ENCODE data around the gene RAD9A. TPM values are rescaled to one million over a fixed set of nuclear protein-coding genes. Genes with fewer than 3 reads are reported as not detected.

The RAD9A gene
- total RNA-seq, 1 experiment from 2014 or later: 43.0 TPM

DNA sequence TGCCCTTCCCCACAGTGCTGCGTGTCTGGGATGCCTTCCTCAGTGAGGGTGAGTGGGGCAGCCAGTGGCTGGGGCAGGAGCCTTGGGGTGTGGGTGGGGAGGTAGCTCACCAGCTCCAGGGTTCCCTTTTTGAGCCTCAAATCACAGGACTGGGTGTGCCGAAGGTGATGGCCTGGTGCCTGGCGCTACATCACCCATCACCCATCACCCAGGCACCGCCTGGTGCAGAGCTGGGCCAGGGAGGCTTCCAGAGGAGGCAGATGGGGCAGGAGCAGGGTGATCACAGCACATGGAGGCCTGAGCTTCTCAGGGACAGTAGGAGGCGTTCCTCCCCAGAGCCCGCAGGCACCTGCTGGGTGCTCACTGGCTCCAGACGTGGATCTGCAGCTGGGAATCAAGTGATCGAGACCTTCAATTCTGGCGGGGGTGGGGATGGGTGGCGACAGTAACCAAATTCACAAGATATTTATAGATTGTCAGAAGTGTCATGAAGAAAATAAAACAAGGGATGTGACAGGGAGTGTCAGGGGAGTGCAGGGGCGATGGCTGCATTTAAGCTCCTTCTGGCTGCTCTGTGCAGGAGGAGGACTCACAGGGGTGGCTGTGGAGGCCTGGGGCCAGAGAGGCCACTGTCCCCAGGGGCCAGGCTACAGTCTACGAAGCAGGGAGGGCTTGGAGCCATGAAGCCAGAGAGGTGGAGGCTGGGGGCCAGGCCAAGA is 15.3 kb downstream of the RAD9A start:
- CTCF ChIA-PET: interaction anchor here (0.6 kb wide), 1 partner anchor 556 kb away, joined by 3 read pairs; no protein-coding TSS in a partner anchor
- BruUV-seq (replicated peaks): no TSS peak

DNA sequence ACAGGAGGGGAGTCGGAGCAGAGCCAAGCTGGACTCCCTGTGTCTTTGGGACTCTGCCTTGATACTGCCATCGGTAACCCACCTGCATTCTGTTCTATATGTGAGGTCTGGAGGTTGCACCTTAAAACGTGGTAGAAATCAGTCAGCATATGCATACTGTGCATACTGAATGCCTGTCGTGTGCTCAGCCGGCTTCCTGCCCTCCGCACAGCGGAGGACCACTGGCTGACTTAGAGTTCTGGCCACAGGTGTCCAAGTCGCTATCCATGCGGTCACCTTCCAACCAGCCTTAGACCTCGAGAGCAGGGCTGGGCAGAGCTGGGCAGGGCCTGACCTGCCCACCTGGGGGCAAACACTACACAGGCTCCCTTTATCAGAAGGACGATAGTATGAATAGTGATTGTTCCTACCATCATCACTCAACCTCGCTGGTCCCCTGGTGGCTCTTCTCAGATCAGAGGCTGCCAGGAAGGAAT is 15.9 kb downstream of the RAD9A start:
- H3K9me3 ChIP-seq (ENCODE audit: low read depth, low read length, poor library complexity, severe bottlenecking): no peaks in the 10 kb centered on the region
- no peak overlapping the region for H3K27ac ChIP-seq (ENCODE audit: low read depth, low read length, poor library complexity, severe bottlenecking)
- ChIA-PET POLR2A (ENCODE audit: low non-redundant PET) (no interaction called here), CTCF (no interaction called here)
- no peaks in the 10 kb centered on the region for H3K4me1 ChIP-seq (ENCODE audit: insufficient read depth, low read length, poor library complexity, severe bottlenecking)
- H3K36me3 ChIP-seq (ENCODE audit: insufficient read depth, low read length, poor library complexity, severe bottlenecking): no peaks in the 10 kb centered on the region
- BruUV-seq (replicated peaks): no TSS peak
- no peak overlapping the region for H3K4me3 ChIP-seq (ENCODE audit: low read depth, low read length, poor library complexity, severe bottlenecking)
- no peaks in the 10 kb centered on the region for H3K27me3 ChIP-seq (replicated peaks; ENCODE audit: insufficient read depth, low read depth, low read length, poor library complexity)
- intact Hi-C loops (cut with micrococcal nuclease; ENCODE audit: unreplicated experiment): no loop called here
- no peak for DNase-seq (ENCODE audit: low spot score)
- TF ChIP-seq, protein P1, sequence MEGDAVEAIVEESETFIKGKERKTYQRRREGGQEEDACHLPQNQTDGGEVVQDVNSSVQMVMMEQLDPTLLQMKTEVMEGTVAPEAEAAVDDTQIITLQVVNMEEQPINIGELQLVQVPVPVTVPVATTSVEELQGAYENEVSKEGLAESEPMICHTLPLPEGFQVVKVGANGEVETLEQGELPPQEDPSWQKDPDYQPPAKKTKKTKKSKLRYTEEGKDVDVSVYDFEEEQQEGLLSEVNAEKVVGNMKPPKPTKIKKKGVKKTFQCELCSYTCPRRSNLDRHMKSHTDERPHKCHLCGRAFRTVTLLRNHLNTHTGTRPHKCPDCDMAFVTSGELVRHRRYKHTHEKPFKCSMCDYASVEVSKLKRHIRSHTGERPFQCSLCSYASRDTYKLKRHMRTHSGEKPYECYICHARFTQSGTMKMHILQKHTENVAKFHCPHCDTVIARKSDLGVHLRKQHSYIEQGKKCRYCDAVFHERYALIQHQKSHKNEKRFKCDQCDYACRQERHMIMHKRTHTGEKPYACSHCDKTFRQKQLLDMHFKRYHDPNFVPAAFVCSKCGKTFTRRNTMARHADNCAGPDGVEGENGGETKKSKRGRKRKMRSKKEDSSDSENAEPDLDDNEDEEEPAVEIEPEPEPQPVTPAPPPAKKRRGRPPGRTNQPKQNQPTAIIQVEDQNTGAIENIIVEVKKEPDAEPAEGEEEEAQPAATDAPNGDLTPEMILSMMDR (conservative IDR thresholded peaks at IDR 0.05; ENCODE audit: low read depth, low read length): no peak
- TF ChIP-seq EZH2 (IDR thresholded peaks at IDR 0.05; ENCODE audit: borderline replicate concordance, low read depth, low read length, poor library complexity, severe bottlenecking): no peak

More for the DNA sequence above, 15.3 kb downstream of the RAD9A start:
- Histone ChIP-seq H3K27ac (ENCODE audit: low read depth, low read length, poor library complexity, severe bottlenecking) (no peak overlapping the region), H3K27me3 (replicated peaks; ENCODE audit: insufficient read depth, low read depth, low read length, poor library complexity) (no peaks in the 10 kb centered on the region), H3K36me3 (ENCODE audit: insufficient read depth, low read length, poor library complexity, severe bottlenecking) (no peaks in the 10 kb centered on the region), H3K9me3 (ENCODE audit: low read depth, low read length, poor library complexity, severe bottlenecking) (no peaks in the 10 kb centered on the region), H3K4me1 (ENCODE audit: insufficient read depth, low read length, poor library complexity, severe bottlenecking) (peaks cover 3% of the 10 kb centered on the region), H3K4me3 (ENCODE audit: low read depth, low read length, poor library complexity, severe bottlenecking) (no peak overlapping the region)
- intact Hi-C loops (cut with micrococcal nuclease; ENCODE audit: unreplicated experiment): no loop called here
- no peak for DNase-seq (ENCODE audit: low spot score)
- TF ChIP-seq EZH2 (IDR thresholded peaks at IDR 0.05; ENCODE audit: borderline replicate concordance, low read depth, low read length, poor library complexity, severe bottlenecking): no peak
- TF ChIP-seq, protein P1 (conservative IDR thresholded peaks at IDR 0.05; ENCODE audit: low read depth, low read length): 0 out of 2 replicates have a peak, but pooled peaks have one; percentile 26
- POLR2A ChIA-PET (ENCODE audit: low non-redundant PET): no interaction called here

DNA sequence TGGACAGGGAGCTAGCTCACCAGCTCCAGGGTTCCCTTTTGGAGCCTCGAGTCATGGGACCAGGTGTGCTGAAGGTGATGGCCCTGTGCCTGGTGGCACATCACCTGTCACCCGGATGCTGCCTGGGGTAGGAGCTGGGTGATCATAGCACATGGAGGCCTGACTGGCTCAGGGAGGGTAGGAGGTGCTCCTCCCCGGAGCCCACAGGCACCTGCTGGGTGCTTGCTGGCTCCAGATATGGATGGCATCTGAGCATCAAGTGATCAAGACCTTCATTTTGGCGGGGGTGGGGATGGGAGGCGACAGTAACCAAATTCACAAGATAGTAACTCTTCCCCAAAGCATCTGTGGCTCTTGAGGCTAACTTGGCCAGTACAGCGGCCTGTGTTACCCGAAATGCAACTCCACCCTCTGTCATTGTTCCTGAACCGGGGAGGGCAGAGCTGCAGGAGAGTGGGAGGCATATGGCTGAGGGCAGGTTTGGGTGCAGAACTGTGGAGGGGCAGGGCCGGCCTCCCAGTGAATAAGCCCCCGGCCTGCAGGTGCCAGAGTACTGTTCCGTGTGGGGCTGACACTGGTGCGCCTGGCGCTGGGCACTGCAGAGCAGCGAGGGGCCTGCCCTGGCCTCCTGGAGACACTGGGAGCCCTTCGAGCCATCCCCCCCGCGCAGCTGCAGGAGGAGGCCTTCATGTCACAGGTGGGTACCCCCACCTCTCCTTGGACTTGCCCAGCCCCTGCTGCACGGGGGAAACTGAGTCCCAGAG is 16.8 kb downstream of the RAD9A start:
- Histone ChIP-seq H3K9me3 (ENCODE audit: low read depth, low read length, poor library complexity, severe bottlenecking) (no peaks in the 10 kb centered on the region), H3K4me1 (ENCODE audit: insufficient read depth, low read length, poor library complexity, severe bottlenecking) (no peaks in the 10 kb centered on the region), H3K27ac (ENCODE audit: low read depth, low read length, poor library complexity, severe bottlenecking) (no peak overlapping the region), H3K36me3 (ENCODE audit: insufficient read depth, low read length, poor library complexity, severe bottlenecking) (no peaks in the 10 kb centered on the region), H3K27me3 (replicated peaks; ENCODE audit: insufficient read depth, low read depth, low read length, poor library complexity) (no peaks in the 10 kb centered on the region), H3K4me3 (ENCODE audit: low read depth, low read length, poor library complexity, severe bottlenecking) (no peak overlapping the region)
- ChIA-PET POLR2A (ENCODE audit: low non-redundant PET) (no interaction called here), CTCF (no interaction called here)
- BruUV-seq (replicated peaks): no TSS peak
- TF ChIP-seq, protein P1 (conservative IDR thresholded peaks at IDR 0.05; ENCODE audit: low read depth, low read length): no peak
- TF ChIP-seq EZH2 (IDR thresholded peaks at IDR 0.05; ENCODE audit: borderline replicate concordance, low read depth, low read length, poor library complexity, severe bottlenecking): no peak
- intact Hi-C loops (cut with micrococcal nuclease; ENCODE audit: unreplicated experiment): no loop called here
- DNase-seq (ENCODE audit: low spot score): no peak
